Measurements from ENCODE around the gene SCYGR1.

The SCYGR1 gene

DNA sequence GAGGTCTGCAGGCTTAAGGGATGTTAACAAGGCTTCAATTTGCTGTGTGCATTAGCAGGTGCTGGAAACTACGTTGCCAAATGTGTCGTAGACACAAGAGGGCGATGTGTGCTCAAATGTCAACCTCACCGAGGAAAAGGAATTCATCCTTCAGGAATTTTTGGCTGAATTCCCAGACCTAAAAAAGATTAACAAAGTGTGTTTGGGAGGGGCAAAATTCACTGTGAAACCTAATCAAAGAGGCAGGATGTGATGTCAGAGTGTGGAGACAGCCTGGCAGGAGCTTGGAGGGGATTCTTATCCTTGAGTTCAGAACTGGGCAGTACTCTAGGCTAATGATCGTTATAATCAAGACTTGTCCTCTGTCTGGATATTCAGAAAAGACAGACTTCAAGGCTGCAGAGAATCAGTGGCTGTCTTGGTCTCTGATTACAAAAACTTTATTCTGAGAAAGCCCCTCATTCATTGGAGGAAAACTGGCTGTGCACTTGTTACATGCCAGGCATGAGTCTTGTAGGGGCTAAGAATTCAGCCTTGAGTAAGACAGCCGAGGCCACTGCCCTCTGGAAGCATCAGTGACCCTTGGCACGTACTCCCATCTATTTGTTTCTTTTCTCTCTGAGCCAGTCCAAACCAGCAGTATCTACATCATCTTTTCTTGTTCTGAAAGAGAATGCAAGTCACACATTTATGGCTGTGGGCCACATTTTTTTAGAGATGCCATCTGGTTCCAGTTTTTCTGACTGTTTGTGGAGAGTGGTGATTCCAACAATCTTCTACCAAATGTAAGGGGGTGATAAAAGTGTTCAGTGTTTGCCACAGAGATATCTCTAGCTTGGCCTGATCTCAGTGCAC, 18.7 kb upstream of the SCYGR1 start:
- WGBS (ENCODE audit: extremely low coverage, insufficient coverage, low lambda C conversion rate), result no CpG with 5 or more reads among the region's 7 CpGs
- H2BK15ac ChIP-seq (replicated peaks; ENCODE audit: low read depth), result peak overlapping the region; percentile 38
- no peaks in the 10 kb centered on the region for H3K79me1 ChIP-seq (ENCODE audit: low read length)
- H3K27me3 ChIP-seq (ENCODE audit: insufficient read depth, low read length, poor library complexity), result no peaks in the 10 kb centered on the region
- H3K9ac ChIP-seq (ENCODE audit: low read length), result no peak overlapping the region
- H3K23ac ChIP-seq (ENCODE audit: low read length), result no peak overlapping the region
- H3K4me1 ChIP-seq (ENCODE audit: control insufficient read depth, low read depth, low read length), result no peaks in the 10 kb centered on the region
- H3K18ac ChIP-seq (ENCODE audit: low read length), result peak overlapping the region; percentile 15
- peak; percentile 98 for DNase-seq
- no peaks in the 10 kb centered on the region for H3K79me2 ChIP-seq (ENCODE audit: control insufficient read depth, insufficient read depth, low read length)
- no peak overlapping the region for H4K5ac ChIP-seq (ENCODE audit: low read length)
- H3K4ac ChIP-seq (ENCODE audit: low read depth, low read length), result no peak overlapping the region
- no peak overlapping the region for H2BK5ac ChIP-seq (ENCODE audit: low read length)
- H3K27ac ChIP-seq (ENCODE audit: low read depth, low read length), result no peak overlapping the region
- H3K4me2 ChIP-seq (ENCODE audit: low read length), result no peak overlapping the region
- H2BK120ac ChIP-seq (ENCODE audit: low read depth, low read length), result peak overlapping the region; percentile 83
- H3K4me3 ChIP-seq (ENCODE audit: low read length), result no peak overlapping the region
- H4K8ac ChIP-seq (ENCODE audit: low read depth, low read length), result no peak overlapping the region
- no peaks in the 10 kb centered on the region for H3K36me3 ChIP-seq (ENCODE audit: control insufficient read depth, insufficient read depth, low read length)
- no peak overlapping the region for H2AK5ac ChIP-seq (ENCODE audit: low read length)
- H3K56ac ChIP-seq (ENCODE audit: low read length), result peak overlapping the region; percentile 25

DNA sequence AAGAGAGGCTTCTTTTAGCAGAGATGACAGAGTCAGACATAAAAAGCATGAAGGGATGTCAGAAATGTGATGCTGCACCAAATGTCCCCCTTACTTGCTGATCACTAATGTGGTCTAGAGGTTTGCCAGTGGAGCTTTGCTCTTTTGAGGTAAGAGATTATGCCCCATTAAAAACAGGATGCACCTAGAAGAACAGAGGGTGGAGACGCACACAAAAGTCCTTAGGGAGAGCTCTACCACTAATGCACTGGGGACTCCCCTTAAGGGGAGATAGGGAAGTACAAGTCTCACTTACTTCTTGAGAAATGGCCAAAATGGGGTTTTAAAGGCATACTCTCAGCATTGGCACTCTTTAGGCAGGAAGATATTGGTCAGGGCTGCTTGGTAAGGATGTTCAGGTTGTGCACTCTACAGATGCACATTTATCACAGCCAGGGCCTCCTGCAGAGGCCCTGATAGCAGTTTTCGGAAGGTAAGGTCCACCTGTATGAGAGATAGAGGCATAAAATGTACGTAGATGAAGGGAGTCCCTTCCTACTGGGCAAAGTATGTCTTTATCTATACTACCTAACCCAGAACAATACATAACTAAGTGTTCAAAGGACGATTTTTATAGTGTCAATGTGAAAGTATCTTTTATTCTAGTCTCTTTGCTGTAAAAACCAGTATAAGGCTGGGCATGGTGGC, 17.0 kb upstream of the SCYGR1 start:
- no peak overlapping the region for H3K18ac ChIP-seq (ENCODE audit: low read length)
- no CpG with 5 or more reads among the region's 4 CpGs for WGBS (ENCODE audit: extremely low coverage, insufficient coverage, low lambda C conversion rate)
- H3K4ac ChIP-seq (ENCODE audit: low read depth, low read length), result no peak overlapping the region
- no peak overlapping the region for H3K23ac ChIP-seq (ENCODE audit: low read length)
- no peak overlapping the region for H2BK120ac ChIP-seq (ENCODE audit: low read depth, low read length)
- H3K36me3 ChIP-seq (ENCODE audit: control insufficient read depth, insufficient read depth, low read length), result no peaks in the 10 kb centered on the region
- H3K4me2 ChIP-seq (ENCODE audit: low read length), result no peak overlapping the region
- no peak overlapping the region for H3K4me3 ChIP-seq (ENCODE audit: low read length)
- H2BK5ac ChIP-seq (ENCODE audit: low read length), result no peak overlapping the region
- no peak overlapping the region for H4K8ac ChIP-seq (ENCODE audit: low read depth, low read length)
- H3K56ac ChIP-seq (ENCODE audit: low read length), result no peak overlapping the region
- H4K5ac ChIP-seq (ENCODE audit: low read length), result no peak overlapping the region
- no peak for DNase-seq
- H3K27me3 ChIP-seq (ENCODE audit: insufficient read depth, low read length, poor library complexity), result no peaks in the 10 kb centered on the region
- no peaks in the 10 kb centered on the region for H3K79me2 ChIP-seq (ENCODE audit: control insufficient read depth, insufficient read depth, low read length)
- H3K9ac ChIP-seq (ENCODE audit: low read length), result no peak overlapping the region
- no peak overlapping the region for H3K27ac ChIP-seq (ENCODE audit: low read depth, low read length)
- no peak overlapping the region for H2BK15ac ChIP-seq (replicated peaks; ENCODE audit: low read depth)
- H3K79me1 ChIP-seq (ENCODE audit: low read length), result no peaks in the 10 kb centered on the region
- H2AK5ac ChIP-seq (ENCODE audit: low read length), result no peak overlapping the region
- H3K4me1 ChIP-seq (ENCODE audit: control insufficient read depth, low read depth, low read length), result no peaks in the 10 kb centered on the region

GRCh38 chr2:227402959-227403358, 15.2 kb upstream of the SCYGR1 start:
- no peaks in the 10 kb centered on the region for H3K27me3 ChIP-seq (ENCODE audit: insufficient read depth, low read length, poor library complexity)
- H2BK5ac ChIP-seq (ENCODE audit: low read length), result no peak overlapping the region
- no peak overlapping the region for H4K8ac ChIP-seq (ENCODE audit: low read depth, low read length)
- peak; percentile 35 for DNase-seq
- no peak overlapping the region for H2BK15ac ChIP-seq (replicated peaks; ENCODE audit: low read depth)
- H3K9ac ChIP-seq (ENCODE audit: low read length), result no peak overlapping the region
- H3K56ac ChIP-seq (ENCODE audit: low read length), result no peak overlapping the region
- no peaks in the 10 kb centered on the region for H3K36me3 ChIP-seq (ENCODE audit: control insufficient read depth, insufficient read depth, low read length)
- H3K79me2 ChIP-seq (ENCODE audit: control insufficient read depth, insufficient read depth, low read length), result no peaks in the 10 kb centered on the region
- H2AK5ac ChIP-seq (ENCODE audit: low read length), result no peak overlapping the region
- H2BK120ac ChIP-seq (ENCODE audit: low read depth, low read length), result no peak overlapping the region
- no peak overlapping the region for H3K4me2 ChIP-seq (ENCODE audit: low read length)
- no CpG with 5 or more reads among the region's 4 CpGs for WGBS (ENCODE audit: extremely low coverage, insufficient coverage, low lambda C conversion rate)
- H3K79me1 ChIP-seq (ENCODE audit: low read length), result no peaks in the 10 kb centered on the region
- no peak overlapping the region for H3K27ac ChIP-seq (ENCODE audit: low read depth, low read length)
- H3K4ac ChIP-seq (ENCODE audit: low read depth, low read length), result no peak overlapping the region
- H3K4me1 ChIP-seq (ENCODE audit: control insufficient read depth, low read depth, low read length), result no peaks in the 10 kb centered on the region
- no peak overlapping the region for H4K5ac ChIP-seq (ENCODE audit: low read length)
- no peak overlapping the region for H3K23ac ChIP-seq (ENCODE audit: low read length)
- H3K18ac ChIP-seq (ENCODE audit: low read length), result no peak overlapping the region
- no peak overlapping the region for H3K4me3 ChIP-seq (ENCODE audit: low read length)

DNA sequence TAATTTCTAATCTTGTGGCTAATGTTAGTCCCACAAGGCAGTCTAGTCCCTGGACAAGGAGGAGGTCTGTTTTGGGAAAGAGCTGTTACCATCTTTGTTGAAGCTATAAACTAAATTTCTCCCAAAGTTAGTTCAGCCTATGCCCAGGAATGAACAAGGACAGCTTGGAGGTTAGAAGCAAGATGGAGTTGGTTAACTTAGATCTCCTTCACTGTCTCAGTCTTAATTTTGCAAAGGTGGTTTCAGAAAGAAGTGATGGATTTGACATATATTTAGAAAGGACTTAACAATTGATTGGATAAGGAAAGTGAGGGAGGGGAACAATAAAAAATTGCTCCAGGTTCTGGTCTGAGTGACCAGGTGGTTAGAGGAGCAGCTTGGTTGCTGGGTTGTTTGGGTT, 14.6 kb upstream of the SCYGR1 start:
- Histone ChIP-seq H3K4me3 (ENCODE audit: low read length) (no peak overlapping the region), H3K36me3 (ENCODE audit: control insufficient read depth, insufficient read depth, low read length) (no peaks in the 10 kb centered on the region), H3K23ac (ENCODE audit: low read length) (no peak overlapping the region), H3K4ac (ENCODE audit: low read depth, low read length) (no peak overlapping the region), H3K27me3 (ENCODE audit: insufficient read depth, low read length, poor library complexity) (no peaks in the 10 kb centered on the region), H2AK5ac (ENCODE audit: low read length) (no peak overlapping the region), H3K4me2 (ENCODE audit: low read length) (no peak overlapping the region), H3K56ac (ENCODE audit: low read length) (no peak overlapping the region), H3K18ac (ENCODE audit: low read length) (no peak overlapping the region), H2BK120ac (ENCODE audit: low read depth, low read length) (no peak overlapping the region), H3K9ac (ENCODE audit: low read length) (no peak overlapping the region), H3K79me2 (ENCODE audit: control insufficient read depth, insufficient read depth, low read length) (no peaks in the 10 kb centered on the region), H4K8ac (ENCODE audit: low read depth, low read length) (no peak overlapping the region), H2BK15ac (replicated peaks; ENCODE audit: low read depth) (no peak overlapping the region), H3K4me1 (ENCODE audit: control insufficient read depth, low read depth, low read length) (no peaks in the 10 kb centered on the region), H3K27ac (ENCODE audit: low read depth, low read length) (no peak overlapping the region), H4K5ac (ENCODE audit: low read length) (no peak overlapping the region), H2BK5ac (ENCODE audit: low read length) (no peak overlapping the region), H3K79me1 (ENCODE audit: low read length) (no peaks in the 10 kb centered on the region)
- no peak for DNase-seq

DNA sequence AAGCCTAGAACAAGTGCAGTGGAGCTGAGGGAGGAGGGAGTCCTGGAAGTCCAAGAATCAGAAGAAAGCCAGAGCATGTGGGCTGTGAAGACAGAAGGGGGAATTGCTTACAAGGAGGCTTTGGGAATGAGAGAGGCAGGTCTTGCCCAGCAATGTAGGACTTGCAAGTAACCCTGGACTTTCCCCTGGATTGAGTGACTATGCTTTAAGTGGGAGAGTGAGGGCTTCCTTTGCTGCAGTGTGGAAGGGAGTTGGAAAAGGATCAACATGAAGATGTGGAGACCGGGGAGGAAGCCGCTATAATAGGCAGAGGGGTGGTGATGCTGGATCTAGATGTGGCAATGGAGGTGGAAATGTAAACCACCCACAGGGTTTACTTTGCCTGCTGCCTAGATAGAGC, 13.8 kb upstream of the SCYGR1 start:
- Histone ChIP-seq H2BK5ac (ENCODE audit: low read length) (no peak overlapping the region), H2BK15ac (replicated peaks; ENCODE audit: low read depth) (no peak overlapping the region), H3K27me3 (ENCODE audit: insufficient read depth, low read length, poor library complexity) (no peaks in the 10 kb centered on the region), H3K27ac (ENCODE audit: low read depth, low read length) (no peak overlapping the region), H3K4me3 (ENCODE audit: low read length) (no peak overlapping the region), H3K56ac (ENCODE audit: low read length) (no peak overlapping the region), H3K4ac (ENCODE audit: low read depth, low read length) (no peak overlapping the region), H3K9ac (ENCODE audit: low read length) (no peak overlapping the region), H3K4me2 (ENCODE audit: low read length) (no peak overlapping the region), H3K79me2 (ENCODE audit: control insufficient read depth, insufficient read depth, low read length) (no peaks in the 10 kb centered on the region), H3K79me1 (ENCODE audit: low read length) (no peaks in the 10 kb centered on the region), H3K36me3 (ENCODE audit: control insufficient read depth, insufficient read depth, low read length) (no peaks in the 10 kb centered on the region), H3K23ac (ENCODE audit: low read length) (no peak overlapping the region), H4K8ac (ENCODE audit: low read depth, low read length) (no peak overlapping the region), H2AK5ac (ENCODE audit: low read length) (no peak overlapping the region), H3K18ac (ENCODE audit: low read length) (no peak overlapping the region), H4K5ac (ENCODE audit: low read length) (no peak overlapping the region), H2BK120ac (ENCODE audit: low read depth, low read length) (no peak overlapping the region), H3K4me1 (ENCODE audit: control insufficient read depth, low read depth, low read length) (no peaks in the 10 kb centered on the region)
- no peak for DNase-seq
- WGBS (ENCODE audit: extremely low coverage, insufficient coverage, low lambda C conversion rate), result no CpG with 5 or more reads among the region's 2 CpGs
